Glutamatergic neuron (in vitro differentiated cells): ENCODE data around the gene PODN. TPM values are rescaled to one million over a fixed set of nuclear protein-coding genes. Genes with fewer than 3 reads are reported as not detected.

ENCODE experiments used
- DNase-seq: peaks from one replicate; pipeline ENCODE4 v3.0.0; 2022
- H3K27ac Mint-ChIP-seq: one replicate; pipeline ENCODE4 v1.8.0; 2020; ENCODE audit warnings: mild to moderate bottlenecking, mixed read lengths, inconsistent platforms; ENCODE audit not compliant: unreplicated experiment
- H3K27me3 Mint-ChIP-seq: one replicate; pipeline ENCODE4 v1.8.0; 2020; ENCODE audit warnings: mild to moderate bottlenecking, moderate library complexity, mixed read lengths, inconsistent platforms; ENCODE audit not compliant: unreplicated experiment
- H3K36me3 Mint-ChIP-seq: one replicate; pipeline ENCODE4 v1.8.0; 2020; ENCODE audit warnings: mild to moderate bottlenecking, mixed read lengths, inconsistent platforms; ENCODE audit not compliant: unreplicated experiment
- H3K4me1 Mint-ChIP-seq: one replicate; pipeline ENCODE4 v1.8.0; 2020; ENCODE audit warnings: mild to moderate bottlenecking, low read depth, mixed read lengths, inconsistent platforms; ENCODE audit not compliant: unreplicated experiment
- H3K4me3 Mint-ChIP-seq: one replicate; pipeline ENCODE4 v1.8.0; 2020; ENCODE audit warnings: mild to moderate bottlenecking, mixed read lengths, inconsistent platforms; ENCODE audit not compliant: unreplicated experiment
- H3K9me3 Mint-ChIP-seq: one replicate; pipeline ENCODE4 v1.8.0; 2020; ENCODE audit warnings: mild to moderate bottlenecking, moderate library complexity, mixed read lengths, inconsistent platforms; ENCODE audit not compliant: unreplicated experiment
- CTCF ChIP-seq: fragments of 200-600 bp; sonication (generic); IDR thresholded peaks from one replicate; pipeline ENCODE4 v1.5.0; 2021; ENCODE audit not compliant: partially characterized antibody, unreplicated experiment
- total RNA-seq: library from RNA; stranded (reverse); fragmentation: NEBNext Ultra II Directional; extraction: Animal tissue kit (Norgen Biotek cat#: 25700); gene quantifications from one replicate; pipeline ENCODE4 v1.2.1, GENCODE V29; 2021; ENCODE audit not compliant: unreplicated experiment

Gene PODN
- total RNA-seq, 1 donor from 2014 or later: 3.1 TPM

- no peaks in the 10 kb centered on the region for H3K36me3 Mint-ChIP-seq
- H3K27ac Mint-ChIP-seq: no peak overlapping the region
- no peak overlapping the region for H3K4me3 Mint-ChIP-seq
- H3K9me3 Mint-ChIP-seq: peaks cover 6% of the 10 kb centered on the region
- peaks cover 12% of the 10 kb centered on the region for H3K27me3 Mint-ChIP-seq
- peaks cover 2% of the 10 kb centered on the region for H3K4me1 Mint-ChIP-seq
- TF ChIP-seq CTCF: no peak
- no peak for DNase-seq
Observed at GRCh38 chr1:53066488-53066887, 4.5 kb downstream of the PODN start.

GRCh38 chr1:53066891-53067738 lies 5.1 kb downstream of the PODN start:
- Mint-ChIP-seq H3K9me3 (peaks cover 7% of the 10 kb centered on the region), H3K4me3 (no peak overlapping the region), H3K36me3 (no peaks in the 10 kb centered on the region), H3K27me3 (peaks cover 12% of the 10 kb centered on the region), H3K27ac (no peak overlapping the region), H3K4me1 (peaks cover 2% of the 10 kb centered on the region)
- no peak for TF ChIP-seq CTCF
- DNase-seq: no peak

GRCh38 chr1:53067886-53068285 lies 5.9 kb downstream of the PODN start:
- Mint-ChIP-seq H3K9me3 (peaks cover 5% of the 10 kb centered on the region), H3K27me3 (peaks cover 10% of the 10 kb centered on the region)

GRCh38 chr1:53068314-53069099 lies 6.5 kb downstream of the PODN start:
- no peak overlapping the region for H3K4me3 Mint-ChIP-seq
- peaks cover 3% of the 10 kb centered on the region for H3K4me1 Mint-ChIP-seq
- peaks cover 5% of the 10 kb centered on the region for H3K9me3 Mint-ChIP-seq
- no peak for DNase-seq
- no peak for TF ChIP-seq CTCF
- H3K27ac Mint-ChIP-seq: peak overlapping the region; percentile 48
- H3K27me3 Mint-ChIP-seq: peaks cover 9% of the 10 kb centered on the region
- no peaks in the 10 kb centered on the region for H3K36me3 Mint-ChIP-seq

More at GRCh38 chr1:53067886-53068285, 5.9 kb downstream of the PODN start:
- TF ChIP-seq CTCF: no peak
- peaks cover 2% of the 10 kb centered on the region for H3K4me1 Mint-ChIP-seq
- no peak overlapping the region for H3K27ac Mint-ChIP-seq
- H3K4me3 Mint-ChIP-seq: no peak overlapping the region
- H3K36me3 Mint-ChIP-seq: no peaks in the 10 kb centered on the region
- no peak for DNase-seq
